Iris pigment epithelial cell (primary cell): ENCODE measurements around the gene CCNY.

Source experiments
- DNase-seq: peaks from one replicate; pipeline ENCODE4 v3.0.0-alpha.2; 2011; ENCODE audit warnings: low read depth

Gene CCNY

GRCh38 chr10:35453855-35454532 is 117.7 kb downstream of the CCNY start:
- DNase-seq, result peak; percentile 76

GRCh38 chr10:35456153-35456720 is 119.9 kb downstream of the CCNY start:
- no peak for DNase-seq

- no peak for DNase-seq
Observed at GRCh38 chr10:35456784-35457183, 120.5 kb downstream of the CCNY start.

GRCh38 chr10:35458500-35459448 is 122.5 kb downstream of the CCNY start:
- no peak for DNase-seq

GRCh38 chr10:35459449-35459847 is 123.1 kb downstream of the CCNY start:
- DNase-seq, result no peak

- no peak for DNase-seq
Observed at GRCh38 chr10:35460852-35461460, 124.6 kb downstream of the CCNY start.

- no peak for DNase-seq
Observed at GRCh38 chr10:35462491-35462934, 126.2 kb downstream of the CCNY start.

- DNase-seq, result no peak
Observed at GRCh38 chr10:35463105-35463867, 127.0 kb downstream of the CCNY start.

GRCh38 chr10:35463878-35464277 is 127.6 kb downstream of the CCNY start:
- DNase-seq, result no peak

- DNase-seq, result peak; percentile 29
Observed at GRCh38 chr10:35464825-35465456, 128.6 kb downstream of the CCNY start.

GRCh38 chr10:35465673-35466072 is 129.4 kb downstream of the CCNY start:
- no peak for DNase-seq

GRCh38 chr10:35466170-35466569 is 129.9 kb downstream of the CCNY start:
- no peak for DNase-seq

GRCh38 chr10:35466661-35467060 is 130.4 kb downstream of the CCNY start:
- DNase-seq, result no peak

GRCh38 chr10:35467186-35467585 is 130.9 kb downstream of the CCNY start:
- DNase-seq, result no peak

GRCh38 chr10:35470248-35470924 is 134.1 kb downstream of the CCNY start:
- no peak for DNase-seq

- no peak for DNase-seq
Observed at GRCh38 chr10:35470925-35471315, 134.6 kb downstream of the CCNY start.

- no peak for DNase-seq
Observed at GRCh38 chr10:35471435-35471834, 135.1 kb downstream of the CCNY start.

GRCh38 chr10:35480142-35480541 is 143.8 kb downstream of the CCNY start:
- DNase-seq, result no peak

- DNase-seq, result no peak
Observed at GRCh38 chr10:35481413-35481812, 145.1 kb downstream of the CCNY start.

- DNase-seq, result no peak
Observed at GRCh38 chr10:35486297-35486990, 150.1 kb downstream of the CCNY start.
